Pancreas (tissue), 10 donors: ENCODE data around the gene PPP2R5E. TPM values are rescaled to one million over a fixed set of nuclear protein-coding genes. Genes with fewer than 3 reads are reported as not detected.

ENCODE experiments used
- ATAC-seq, 4 donors: fragments of 200-7000 bp; cut with Tn5 transposase; one replicate each; pipeline versions ENCODE4 v1.8.0 to v1.9.1; 2020; ENCODE audit warnings: mild to moderate bottlenecking in 4 of 4, moderate library complexity in 4 of 4
- DNase-seq, 6 donors: peaks; one replicate each; pipeline ENCODE4 v3.0.0-alpha.2; 2020
- FAIRE-seq: peaks from 2 replicates; lab custom pipeline; 2012; peaks lifted over from hg19 to GRCh38; lab: Jason Lieb, UNC
- H3K27ac ChIP-seq, 4 donors: fragments of 200-600 bp; sonication (generic); 1 replicate in 3 of 4; 2 replicates in 1 of 4; pipeline versions ENCODE4 v1.5.0 to v1.8.0; 2020
- H3K27me3 ChIP-seq, 4 donors: fragments of 200-600 bp; one replicate each; pipeline ENCODE4 v1.8.0; 2021
- H3K36me3 ChIP-seq, 3 donors: fragments of 200-600 bp; sonication (generic) in 1 of 3; one replicate each; pipeline versions ENCODE4 v1.5.0 to v1.8.0; 2020 to 2021
- H3K4me1 ChIP-seq, 3 donors: fragments of 200-600 bp; one replicate each; pipeline ENCODE4 v1.8.0; 2021
- H3K4me3 ChIP-seq, 4 donors: fragments of 200-600 bp; sonication (generic) in 2 of 4; one replicate each; pipeline versions ENCODE4 v1.5.0 to v1.8.0; 2020 to 2021
- H3K9me3 ChIP-seq, 4 donors: fragments of 200-600 bp; one replicate each; pipeline ENCODE4 v1.8.0; 2021
- WGBS, 2 donors: extraction: QIAGEN DNeasy Blood & Tissue Kit; methylation state at CpG; one replicate each; pipeline ENCODE4 v1.1.7; 2013; 5-methylcytosine and 5-hydroxymethylcytosine counted together
- intact Hi-C, 3 donors: fragments of 100-400 bp; cut with DNase I; formaldehyde crosslinking; loops; one replicate each; pipeline versions ENCODE4 v1.11.1 to v1.14.2; 2022
- polyA plus RNA-seq, 2 donors: library from polyadenylated mRNA; stranded (reverse); fragments of 200-250 nt; gene quantifications; one replicate each; pipeline ENCODE4 v1.2.3, GENCODE V29; 2013
- total RNA-seq, 6 donors: library from RNA; stranded (reverse); fragmentation: NEBNext Ultra II Directional in 4 of 6; extraction: Animal tissue kit (Norgen Biotek cat#: 25700) in 4 of 6; gene quantifications; one replicate each; pipeline versions ENCODE4 v1.2.1 to v1.2.4, GENCODE V29; 2021 to 2023
- TF ChIP-seq, protein P1 (sequence below), 4 donors: fragments of 200-600 bp; sonication (generic) in 3 of 4; IDR thresholded peaks; one replicate each; pipeline versions ENCODE4 v1.5.0 to v1.8.0; 2021; ENCODE audit warnings: antibody characterized with exemption in 4 of 4
- donor health status: healthy with polysubstance abuse.
- donor health status: DM: no; HTN: no; CAD: no; lungs with moderate emphysema.
- donor health status: DM: no; HTN: no; CAD: no.
- donor health status: control.
- donor health status: control.
- donor health status: Bipolar disorder and iron deficiency.
- donor health status: DM: yes; HTN: yes; CAD: no.
- donor health status: DM: no; HTN: no; CAD: no.
- donor health status: DM: no; HTN: no; CAD: no.
- donor health status: DM: yes; HTN: yes; CAD: no.

Gene PPP2R5E
- total and polyA plus RNA-seq, 8 donors = 3.6 to 25.6 (median 15.0) TPM

DNA sequence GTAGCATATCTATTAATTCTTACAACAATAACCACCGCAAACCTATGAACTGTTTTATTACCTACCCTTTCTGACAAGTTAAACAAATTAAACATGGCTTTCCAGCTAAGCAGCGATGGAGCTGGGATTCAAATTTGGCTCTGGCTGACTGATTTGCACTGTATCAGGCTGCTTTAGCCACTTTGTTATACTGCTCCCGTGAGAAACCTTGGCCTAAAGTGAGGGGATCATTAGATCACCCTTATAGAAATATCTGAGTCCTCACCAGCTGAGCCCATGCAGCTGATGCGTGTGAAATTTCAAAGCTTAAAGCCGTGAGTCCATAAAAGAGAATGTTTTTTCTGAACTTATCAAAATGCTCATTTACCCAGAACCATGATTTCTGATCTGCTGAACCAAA lies 216.3 kb downstream of the PPP2R5E start:
- Histone ChIP-seq H3K9me3 (no peaks in the 10 kb centered on the region), H3K4me3 (no peak overlapping the region), H3K4me1 (no peaks in the 10 kb centered on the region), H3K27me3 (no peaks in the 10 kb centered on the region), H3K36me3 (no peaks in the 10 kb centered on the region), H3K27ac (no peak overlapping the region)
- no peak for FAIRE-seq
- 84 to 88% methylated on average over 5 of the region's 5 CpGs for WGBS, 2 donors
- no peak for ATAC-seq
- TF ChIP-seq, protein P1, sequence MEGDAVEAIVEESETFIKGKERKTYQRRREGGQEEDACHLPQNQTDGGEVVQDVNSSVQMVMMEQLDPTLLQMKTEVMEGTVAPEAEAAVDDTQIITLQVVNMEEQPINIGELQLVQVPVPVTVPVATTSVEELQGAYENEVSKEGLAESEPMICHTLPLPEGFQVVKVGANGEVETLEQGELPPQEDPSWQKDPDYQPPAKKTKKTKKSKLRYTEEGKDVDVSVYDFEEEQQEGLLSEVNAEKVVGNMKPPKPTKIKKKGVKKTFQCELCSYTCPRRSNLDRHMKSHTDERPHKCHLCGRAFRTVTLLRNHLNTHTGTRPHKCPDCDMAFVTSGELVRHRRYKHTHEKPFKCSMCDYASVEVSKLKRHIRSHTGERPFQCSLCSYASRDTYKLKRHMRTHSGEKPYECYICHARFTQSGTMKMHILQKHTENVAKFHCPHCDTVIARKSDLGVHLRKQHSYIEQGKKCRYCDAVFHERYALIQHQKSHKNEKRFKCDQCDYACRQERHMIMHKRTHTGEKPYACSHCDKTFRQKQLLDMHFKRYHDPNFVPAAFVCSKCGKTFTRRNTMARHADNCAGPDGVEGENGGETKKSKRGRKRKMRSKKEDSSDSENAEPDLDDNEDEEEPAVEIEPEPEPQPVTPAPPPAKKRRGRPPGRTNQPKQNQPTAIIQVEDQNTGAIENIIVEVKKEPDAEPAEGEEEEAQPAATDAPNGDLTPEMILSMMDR (IDR thresholded peaks at IDR 0.05) = no peak
- intact Hi-C loops = no loop called here
- DNase-seq = no peak

DNA sequence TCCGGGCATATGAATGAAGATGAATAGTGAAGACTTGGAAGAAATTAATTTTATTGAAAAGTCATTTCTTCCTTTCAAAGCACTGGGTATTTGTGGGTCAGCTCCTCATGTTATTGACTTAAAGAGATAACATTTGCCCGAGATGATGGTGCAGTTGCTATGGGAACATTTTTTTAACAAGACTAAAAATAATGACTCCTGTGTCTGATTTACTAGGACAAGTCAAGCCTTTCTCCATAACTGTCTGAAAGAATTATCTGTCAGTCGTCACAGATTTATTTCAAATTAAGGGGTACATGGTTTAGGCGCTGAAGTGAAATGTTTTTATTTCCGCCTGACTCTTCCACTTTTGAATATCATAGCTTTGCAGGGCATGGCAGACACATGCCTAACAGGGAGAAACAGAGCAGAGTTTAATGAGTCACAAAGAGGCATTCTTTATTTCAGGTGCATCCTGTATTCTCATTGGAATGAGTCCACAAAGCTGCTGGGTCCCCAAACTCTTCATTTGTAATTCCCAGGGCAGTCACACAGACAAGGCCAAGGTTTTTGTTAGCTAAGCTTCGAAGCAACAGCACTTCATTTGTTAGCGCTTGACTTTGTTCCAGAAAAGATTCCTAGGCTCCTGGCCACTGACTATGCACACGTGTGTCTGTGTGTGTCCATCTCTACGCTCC lies 220.1 kb downstream of the PPP2R5E start:
- Histone ChIP-seq H3K27me3 (no peaks in the 10 kb centered on the region), H3K27ac (no peak overlapping the region), H3K4me1 (no peaks in the 10 kb centered on the region), H3K36me3 (no peaks in the 10 kb centered on the region), H3K9me3 (no peaks in the 10 kb centered on the region), H3K4me3 (no peak overlapping the region)
- intact Hi-C loops = no loop called here
- ATAC-seq = no peak
- FAIRE-seq = no peak
- WGBS, 2 donors = 42 to 49% methylated on average over 9 of the region's 9 CpGs
- TF ChIP-seq, protein P1 (IDR thresholded peaks at IDR 0.05) = no peak
- DNase-seq = no peak

DNA sequence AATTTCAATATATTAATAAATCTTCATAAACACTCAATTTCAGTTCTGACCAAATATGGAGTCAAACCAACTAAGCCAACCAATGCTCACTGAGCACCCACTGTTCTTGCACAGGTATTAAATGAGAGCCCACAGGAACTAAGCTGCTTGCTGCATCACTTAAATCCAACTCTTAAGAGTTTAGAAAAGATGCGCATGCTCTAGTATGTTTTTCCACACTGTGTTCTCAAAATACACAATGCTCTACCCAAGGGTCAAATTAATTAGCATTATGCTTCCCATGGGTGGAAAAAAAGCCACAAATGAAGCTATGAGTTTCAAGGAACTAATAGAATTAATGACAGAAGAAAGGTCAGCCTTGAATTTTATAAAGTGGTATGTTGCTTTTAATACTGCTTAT lies 220.7 kb downstream of the PPP2R5E start:
- TF ChIP-seq, protein P1 (IDR thresholded peaks at IDR 0.05) = no peak
- Histone ChIP-seq H3K36me3 (no peaks in the 10 kb centered on the region), H3K9me3 (no peaks in the 10 kb centered on the region), H3K4me1 (no peaks in the 10 kb centered on the region), H3K27ac (no peak overlapping the region), H3K27me3 (no peaks in the 10 kb centered on the region), H3K4me3 (no peak overlapping the region)
- DNase-seq = no peak
- no peak for ATAC-seq
- no peak for FAIRE-seq
- WGBS, 2 donors = 90 to 95% methylated on average over 1 of the region's 1 CpG
- intact Hi-C loops = no loop called here

Other genes with a start within 250 kb of the PPP2R5E start
- gene GPHB5, start 224.4 kb downstream of the PPP2R5E start, total RNA-seq = not detected
- gene GPHB5, start 224.4 kb downstream of the PPP2R5E start, polyA plus RNA-seq = not detected
- gene WDR89, start 98.5 kb upstream of the PPP2R5E start, total RNA-seq = 10 to 100 TPM in 1 of 6 donors, 1 to 10 TPM in 5; 4.3 to 11.0 (median 7.6) TPM
- gene WDR89, start 98.5 kb upstream of the PPP2R5E start, polyA plus RNA-seq = 1 to 10 TPM; 4.0 to 6.6 TPM
- gene SGPP1, start 184.7 kb upstream of the PPP2R5E start, total RNA-seq = 10 to 100 TPM in 5 of 6 donors, 1 to 10 TPM in 1; 8.9 to 14.3 (median 11.4) TPM
- gene SGPP1, start 184.7 kb upstream of the PPP2R5E start, polyA plus RNA-seq = 10 to 100 TPM in 1 of 2 donors, 1 to 10 TPM in 1; 5.7 to 10.7 TPM